Osteocyte (in vitro differentiated cells): ENCODE results near the gene ARAP2. TPM values are rescaled to one million over a fixed set of nuclear protein-coding genes. Genes with fewer than 3 reads are reported as not detected.

ENCODE experiments used
- DNase-seq: peaks from one replicate; pipeline ENCODE4 v3.0.0; 2021; ENCODE audit warnings: mixed read lengths; ENCODE audit not compliant: unreplicated experiment; ENCODE audit errors: extremely low spot score
- H3K27ac Mint-ChIP-seq: one replicate; pipeline ENCODE4 v1.8.0; 2021; ENCODE audit warnings: mild to moderate bottlenecking, mixed read lengths; ENCODE audit not compliant: unreplicated experiment
- H3K27me3 Mint-ChIP-seq: one replicate; pipeline ENCODE4 v1.8.0; 2021; ENCODE audit warnings: mixed read lengths; ENCODE audit not compliant: unreplicated experiment
- H3K36me3 Mint-ChIP-seq: one replicate; pipeline ENCODE4 v1.8.0; 2021; ENCODE audit warnings: mixed read lengths; ENCODE audit not compliant: unreplicated experiment
- H3K4me1 Mint-ChIP-seq: one replicate; pipeline ENCODE4 v1.8.0; 2021; ENCODE audit warnings: mixed read lengths; ENCODE audit not compliant: unreplicated experiment
- H3K4me3 Mint-ChIP-seq: one replicate; pipeline ENCODE4 v1.8.0; 2021; ENCODE audit warnings: mild to moderate bottlenecking, moderate library complexity, mixed read lengths; ENCODE audit not compliant: unreplicated experiment
- H3K9me3 Mint-ChIP-seq: one replicate; pipeline ENCODE4 v1.8.0; 2021; ENCODE audit warnings: mixed read lengths; ENCODE audit not compliant: unreplicated experiment
- total RNA-seq: library from RNA; stranded (reverse); gene quantifications from 2 replicates; pipeline ENCODE4 v1.2.1, GENCODE V29; 2021
- TF ChIP-seq, protein P1 (sequence below): fragments of 200-600 bp; sonication (generic); IDR thresholded peaks from 2 replicates; pipeline ENCODE4 v1.5.0; 2021; ENCODE audit warnings: antibody characterized with exemption, mild to moderate bottlenecking, moderate library complexity

Gene ARAP2
- total RNA-seq, 1 donor from 2014 or later = 1.0 TPM

DNA sequence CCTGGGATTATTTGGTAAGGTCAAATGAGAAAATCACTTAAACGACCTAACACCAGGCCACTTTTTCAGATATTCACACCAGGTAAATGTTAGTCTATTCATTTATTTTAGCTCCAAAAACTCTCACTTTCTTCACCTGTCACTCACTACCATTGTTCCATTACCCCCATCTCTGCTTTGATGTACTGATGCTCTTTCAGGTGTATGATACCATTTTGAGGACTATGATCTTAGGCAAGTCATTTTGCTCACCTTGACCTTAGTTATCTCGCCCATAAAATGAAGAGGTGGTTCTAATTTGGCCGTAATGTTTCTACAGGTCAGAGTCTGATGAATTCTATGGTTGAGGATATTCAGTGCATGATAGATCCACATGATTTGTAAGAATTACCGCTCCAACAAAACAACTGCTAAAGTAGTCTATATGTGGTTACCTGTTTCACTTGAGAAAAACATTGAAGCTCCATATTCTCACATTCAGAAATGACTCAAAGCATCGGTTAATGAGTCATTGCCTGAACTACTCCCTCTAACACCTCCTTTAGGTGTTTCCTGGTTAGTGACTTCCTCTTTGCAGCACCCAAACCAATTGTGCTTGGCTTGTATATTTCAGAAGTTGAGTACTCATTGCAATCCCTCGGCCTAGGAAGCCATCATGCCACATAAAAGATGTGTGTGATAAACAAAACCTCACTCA is 41.6 kb upstream of the ARAP2 start:
- no peaks in the 10 kb centered on the region for H3K9me3 Mint-ChIP-seq
- H3K27me3 Mint-ChIP-seq = no peaks in the 10 kb centered on the region

DNA sequence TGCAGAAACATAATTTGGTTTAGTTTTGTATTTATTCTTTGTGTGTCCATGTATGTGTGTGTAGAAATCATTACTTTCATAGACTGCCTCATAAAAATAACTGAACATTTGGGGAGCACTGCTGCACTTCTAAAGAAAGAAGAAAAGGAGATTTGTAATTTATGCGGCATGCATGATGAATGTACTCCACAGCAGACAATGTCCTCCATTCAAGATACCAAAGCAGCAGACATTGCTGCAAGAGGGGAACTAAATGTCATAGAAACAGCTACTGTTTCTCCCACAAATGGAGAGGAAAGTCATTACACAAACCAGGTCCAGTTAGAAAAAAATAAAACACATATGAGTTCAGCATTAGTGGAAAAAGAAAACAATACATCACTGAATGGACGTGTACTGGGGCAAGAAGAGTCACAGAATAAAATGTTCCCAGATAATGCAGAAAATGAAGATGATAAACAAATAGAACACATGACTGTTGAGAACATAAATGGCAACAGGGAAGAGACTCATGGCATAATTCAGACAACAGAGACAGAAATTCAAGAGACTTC is 39.7 kb upstream of the ARAP2 start:
- Mint-ChIP-seq H3K4me3 (no peak overlapping the region), H3K27me3 (no peaks in the 10 kb centered on the region), H3K27ac (no peak overlapping the region), H3K9me3 (no peaks in the 10 kb centered on the region), H3K36me3 (no peaks in the 10 kb centered on the region), H3K4me1 (peaks cover 16% of the 10 kb centered on the region)
- TF ChIP-seq, protein P1, sequence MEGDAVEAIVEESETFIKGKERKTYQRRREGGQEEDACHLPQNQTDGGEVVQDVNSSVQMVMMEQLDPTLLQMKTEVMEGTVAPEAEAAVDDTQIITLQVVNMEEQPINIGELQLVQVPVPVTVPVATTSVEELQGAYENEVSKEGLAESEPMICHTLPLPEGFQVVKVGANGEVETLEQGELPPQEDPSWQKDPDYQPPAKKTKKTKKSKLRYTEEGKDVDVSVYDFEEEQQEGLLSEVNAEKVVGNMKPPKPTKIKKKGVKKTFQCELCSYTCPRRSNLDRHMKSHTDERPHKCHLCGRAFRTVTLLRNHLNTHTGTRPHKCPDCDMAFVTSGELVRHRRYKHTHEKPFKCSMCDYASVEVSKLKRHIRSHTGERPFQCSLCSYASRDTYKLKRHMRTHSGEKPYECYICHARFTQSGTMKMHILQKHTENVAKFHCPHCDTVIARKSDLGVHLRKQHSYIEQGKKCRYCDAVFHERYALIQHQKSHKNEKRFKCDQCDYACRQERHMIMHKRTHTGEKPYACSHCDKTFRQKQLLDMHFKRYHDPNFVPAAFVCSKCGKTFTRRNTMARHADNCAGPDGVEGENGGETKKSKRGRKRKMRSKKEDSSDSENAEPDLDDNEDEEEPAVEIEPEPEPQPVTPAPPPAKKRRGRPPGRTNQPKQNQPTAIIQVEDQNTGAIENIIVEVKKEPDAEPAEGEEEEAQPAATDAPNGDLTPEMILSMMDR = no peak
- DNase-seq = no peak

More for the DNA sequence above, 41.6 kb upstream of the ARAP2 start:
- no peak for DNase-seq
- Mint-ChIP-seq H3K4me3 (no peak overlapping the region), H3K4me1 (peaks cover 12% of the 10 kb centered on the region), H3K36me3 (no peaks in the 10 kb centered on the region), H3K27ac (no peak overlapping the region)
- TF ChIP-seq, protein P1 = no peak

DNA sequence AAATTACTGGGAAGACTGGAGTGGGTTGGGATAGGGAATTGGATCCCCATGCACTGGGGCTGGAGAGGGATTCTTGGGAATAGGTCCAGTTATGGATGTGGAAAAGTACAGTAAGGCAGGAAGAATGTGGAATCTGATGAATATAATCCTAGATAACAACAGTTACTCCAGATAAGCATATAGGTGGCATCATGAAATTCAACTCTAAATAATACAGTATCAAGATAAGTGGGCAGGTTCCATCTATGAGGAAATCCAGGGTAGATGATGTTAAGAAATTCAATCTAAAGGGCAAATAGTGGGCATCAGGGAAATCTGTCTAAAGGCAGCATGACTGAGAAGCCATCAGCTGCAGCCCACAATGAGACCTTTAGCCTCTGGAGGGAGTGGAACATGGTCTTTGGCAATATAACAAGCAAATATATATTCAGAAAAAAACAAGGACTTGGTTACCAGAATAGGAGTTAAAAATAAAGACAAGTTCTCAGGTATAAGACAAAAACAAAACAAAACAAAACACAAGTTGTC is 38.3 kb upstream of the ARAP2 start:
- no peaks in the 10 kb centered on the region for H3K27me3 Mint-ChIP-seq
- DNase-seq = no peak
- H3K4me3 Mint-ChIP-seq = no peak overlapping the region
- no peaks in the 10 kb centered on the region for H3K9me3 Mint-ChIP-seq
- H3K36me3 Mint-ChIP-seq = no peaks in the 10 kb centered on the region
- H3K27ac Mint-ChIP-seq = no peak overlapping the region
- peaks cover 10% of the 10 kb centered on the region for H3K4me1 Mint-ChIP-seq
- TF ChIP-seq, protein P1 = no peak

DNA sequence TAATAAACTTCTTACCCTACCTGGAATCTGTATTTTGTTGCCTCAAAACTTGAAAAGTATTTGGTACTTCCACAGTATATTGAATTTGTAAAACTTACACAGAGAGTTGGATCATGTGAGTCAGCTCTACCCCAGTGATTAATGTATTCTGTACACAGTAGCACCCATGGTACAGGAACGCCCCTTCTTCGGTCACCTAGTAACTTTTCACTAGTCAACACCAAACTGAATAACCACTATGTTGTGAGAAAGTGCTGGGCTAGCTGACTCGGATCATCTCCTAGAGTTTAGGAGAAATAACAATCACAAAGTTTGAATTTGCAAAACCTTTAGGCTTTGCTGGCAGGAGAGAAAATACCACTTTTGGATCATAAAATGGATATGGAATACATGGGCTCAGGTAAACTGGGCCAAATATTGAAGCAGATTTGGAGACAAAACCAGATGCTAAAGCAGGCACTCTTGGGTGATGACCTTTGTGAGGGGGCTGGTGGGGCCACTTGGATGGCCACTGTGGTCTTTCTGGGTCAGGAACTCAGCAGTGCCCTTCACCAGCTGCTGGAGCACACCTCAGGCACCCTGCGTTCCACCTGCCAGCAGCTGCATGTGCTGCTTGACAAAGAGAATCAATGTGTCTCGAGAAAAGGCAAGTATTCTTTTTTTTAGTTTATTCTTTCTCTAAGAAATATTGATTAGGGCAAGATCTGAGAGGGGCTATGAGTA is 37.2 kb upstream of the ARAP2 start, which contains the start of gene DTHD1:
Gene DTHD1 (plus strand): TSS at position 233 of the 723 bp plus-strand sequence. CDS start 143 bp downstream, at position 376.
- Mint-ChIP-seq H3K9me3 (no peaks in the 10 kb centered on the region), H3K36me3 (no peaks in the 10 kb centered on the region), H3K27me3 (no peaks in the 10 kb centered on the region), H3K27ac (no peak within 1 kb of the TSS), H3K4me3 (no peak within 1 kb of the TSS), H3K4me1 (peaks cover 10% of the 10 kb centered on the region)
- TF ChIP-seq, protein P1 = no peak
- DNase-seq = no peak

DNA sequence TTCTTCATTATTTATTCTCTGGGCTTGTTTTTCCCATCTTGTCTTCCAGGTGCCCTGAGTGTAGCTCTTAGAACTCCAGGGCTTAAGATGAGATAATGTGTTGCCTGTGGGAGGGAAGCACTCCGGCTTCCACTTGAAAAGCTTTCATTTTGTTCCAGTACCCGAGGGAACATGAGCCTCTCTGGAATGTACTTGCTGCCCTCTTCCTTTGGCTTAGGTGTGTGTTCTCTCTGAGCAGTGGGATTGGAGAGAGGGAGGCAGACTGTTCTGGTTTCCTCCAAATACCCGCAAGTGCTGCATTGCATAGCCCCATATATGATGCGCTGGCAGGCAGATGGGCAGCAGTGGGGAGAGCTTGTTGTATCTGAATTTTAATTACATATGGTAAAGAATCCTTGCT is 36.2 kb upstream of the ARAP2 start:
- Mint-ChIP-seq H3K36me3 (no peaks in the 10 kb centered on the region), H3K27ac (no peak overlapping the region), H3K4me1 (peaks cover 10% of the 10 kb centered on the region), H3K9me3 (no peaks in the 10 kb centered on the region), H3K27me3 (no peaks in the 10 kb centered on the region), H3K4me3 (no peak overlapping the region)
- TF ChIP-seq, protein P1 = no peak
- DNase-seq = no peak
